ENCODE data around the gene ADAM15.

ADAM15 gene

DNA sequence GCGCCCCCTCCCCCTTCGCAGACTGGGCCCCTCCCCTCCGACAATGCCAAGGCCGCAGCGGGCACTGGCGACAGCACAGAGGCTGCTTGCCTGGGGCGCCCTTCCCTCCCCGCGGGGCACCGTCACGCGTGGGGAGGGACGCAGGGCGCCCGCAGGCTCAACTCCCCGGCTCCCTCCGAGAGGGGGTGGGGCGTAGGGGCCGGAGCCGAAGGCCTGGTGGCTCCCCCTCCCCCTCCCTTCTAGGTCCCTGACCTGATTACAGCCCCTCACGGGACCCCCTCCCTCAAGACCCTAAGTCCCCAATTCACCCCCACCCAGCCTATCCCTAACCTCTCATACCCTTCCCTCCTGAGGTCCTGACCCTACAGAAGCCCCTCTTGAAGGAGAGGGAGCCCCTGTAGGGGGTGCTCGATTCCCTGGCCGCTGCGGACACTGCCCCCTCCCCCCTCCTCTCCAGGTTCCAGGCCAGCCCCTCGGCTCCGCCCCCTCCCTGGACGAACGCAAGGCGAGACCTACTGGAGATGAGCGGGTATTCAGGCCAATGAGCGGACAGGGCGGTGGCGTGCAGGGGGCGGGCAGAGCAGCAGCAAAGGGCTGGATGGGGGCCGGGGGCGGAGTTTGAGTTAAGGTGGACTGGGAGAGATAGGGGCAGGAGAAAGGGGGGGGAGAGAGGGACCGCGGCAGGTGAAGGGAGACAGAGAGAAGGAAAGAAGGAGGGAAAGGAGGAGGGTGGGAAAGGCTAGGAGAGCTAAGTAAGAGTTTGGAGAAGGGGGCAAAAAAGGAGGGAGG lies 49.2 kb upstream of the ADAM15 start (continued):
- TF ChIP-seq ZNF280D (tag by site-specific recombination; IDR thresholded peaks at IDR 0.05), result peak; percentile 88
- no peak for TF ChIP-seq ZNF768 (tag by site-specific recombination; IDR thresholded peaks at IDR 0.05)
- TF ChIP-seq, protein P1, sequence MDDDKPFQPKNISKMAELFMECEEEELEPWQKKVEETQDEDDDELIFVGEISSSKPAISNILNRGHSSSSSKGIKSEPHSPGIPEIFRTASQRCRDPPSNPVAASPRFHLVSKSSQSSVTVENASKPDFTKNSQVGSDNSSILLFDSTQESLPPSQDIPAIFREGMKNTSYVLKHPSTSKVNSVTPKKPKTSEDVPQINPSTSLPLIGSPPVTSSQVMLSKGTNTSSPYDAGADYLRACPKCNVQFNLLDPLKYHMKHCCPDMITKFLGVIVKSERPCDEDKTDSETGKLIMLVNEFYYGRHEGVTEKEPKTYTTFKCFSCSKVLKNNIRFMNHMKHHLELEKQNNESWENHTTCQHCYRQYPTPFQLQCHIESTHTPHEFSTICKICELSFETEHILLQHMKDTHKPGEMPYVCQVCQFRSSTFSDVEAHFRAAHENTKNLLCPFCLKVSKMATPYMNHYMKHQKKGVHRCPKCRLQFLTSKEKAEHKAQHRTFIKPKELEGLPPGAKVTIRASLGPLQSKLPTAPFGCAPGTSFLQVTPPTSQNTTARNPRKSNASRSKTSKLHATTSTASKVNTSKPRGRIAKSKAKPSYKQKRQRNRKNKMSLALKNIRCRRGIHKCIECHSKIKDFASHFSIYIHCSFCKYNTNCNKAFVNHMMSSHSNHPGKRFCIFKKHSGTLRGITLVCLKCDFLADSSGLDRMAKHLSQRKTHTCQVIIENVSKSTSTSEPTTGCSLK (tag by site-specific recombination; IDR thresholded peaks at IDR 0.05), result no peak
- TF ChIP-seq ZNF701 (tag by site-specific recombination; IDR thresholded peaks at IDR 0.05), result no peak
- TF ChIP-seq TRIM28 (IDR thresholded peaks at IDR 0.05; ENCODE audit: borderline replicate concordance, low read length), result no peak
- no peak for TF ChIP-seq ZBTB49 (tag by site-specific recombination; IDR thresholded peaks at IDR 0.05; ENCODE audit: low read depth)
- TF ChIP-seq, protein P2, sequence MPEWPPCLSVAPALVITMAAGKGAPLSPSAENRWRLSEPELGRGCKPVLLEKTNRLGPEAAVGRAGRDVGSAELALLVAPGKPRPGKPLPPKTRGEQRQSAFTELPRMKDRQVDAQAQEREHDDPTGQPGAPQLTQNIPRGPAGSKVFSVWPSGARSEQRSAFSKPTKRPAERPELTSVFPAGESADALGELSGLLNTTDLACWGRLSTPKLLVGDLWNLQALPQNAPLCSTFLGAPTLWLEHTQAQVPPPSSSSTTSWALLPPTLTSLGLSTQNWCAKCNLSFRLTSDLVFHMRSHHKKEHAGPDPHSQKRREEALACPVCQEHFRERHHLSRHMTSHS (tag by site-specific recombination; IDR thresholded peaks at IDR 0.05), result no peak
- no peak for TF ChIP-seq GLI4 (tag by site-specific recombination; IDR thresholded peaks at IDR 0.05)
- TF ChIP-seq SALL2 (tag by site-specific recombination; IDR thresholded peaks at IDR 0.05; ENCODE audit: borderline replicate concordance), result no peak
- peak; percentile 70; the same call in 1 of the 2 replicates for TF ChIP-seq KLF16 (tag by site-specific recombination; IDR thresholded peaks at IDR 0.05)
- peak; percentile 65 for TF ChIP-seq ZEB2 (tag by site-specific recombination; IDR thresholded peaks at IDR 0.05)
- TF ChIP-seq, protein P3, sequence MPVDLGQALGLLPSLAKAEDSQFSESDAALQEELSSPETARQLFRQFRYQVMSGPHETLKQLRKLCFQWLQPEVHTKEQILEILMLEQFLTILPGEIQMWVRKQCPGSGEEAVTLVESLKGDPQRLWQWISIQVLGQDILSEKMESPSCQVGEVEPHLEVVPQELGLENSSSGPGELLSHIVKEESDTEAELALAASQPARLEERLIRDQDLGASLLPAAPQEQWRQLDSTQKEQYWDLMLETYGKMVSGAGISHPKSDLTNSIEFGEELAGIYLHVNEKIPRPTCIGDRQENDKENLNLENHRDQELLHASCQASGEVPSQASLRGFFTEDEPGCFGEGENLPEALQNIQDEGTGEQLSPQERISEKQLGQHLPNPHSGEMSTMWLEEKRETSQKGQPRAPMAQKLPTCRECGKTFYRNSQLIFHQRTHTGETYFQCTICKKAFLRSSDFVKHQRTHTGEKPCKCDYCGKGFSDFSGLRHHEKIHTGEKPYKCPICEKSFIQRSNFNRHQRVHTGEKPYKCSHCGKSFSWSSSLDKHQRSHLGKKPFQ (tag by site-specific recombination; IDR thresholded peaks at IDR 0.05), result no peak
- no peak for TF ChIP-seq ZNF426 (tag by site-specific recombination; IDR thresholded peaks at IDR 0.05)
- no peak for TF ChIP-seq ZNF140 (tag by site-specific recombination; IDR thresholded peaks at IDR 0.05)
- TF ChIP-seq ZNF707 (tag by site-specific recombination; IDR thresholded peaks at IDR 0.05), result no peak
- TF ChIP-seq ZNF433 (tag by site-specific recombination; IDR thresholded peaks at IDR 0.05; ENCODE audit: low read depth), result no peak
- peak; percentile 63; the same call in 1 of the 2 replicates for TF ChIP-seq ZNF76 (tag by site-specific recombination; IDR thresholded peaks at IDR 0.05; ENCODE audit: borderline replicate concordance, low read depth)
- no peak; the same call in 1 of the 2 replicates for TF ChIP-seq ZNF513 (tag by site-specific recombination; IDR thresholded peaks at IDR 0.05)
- no peak for TF ChIP-seq ZBTB20 (tag by site-specific recombination; IDR thresholded peaks at IDR 0.05)
- TF ChIP-seq ZNF658 (tag by site-specific recombination; IDR thresholded peaks at IDR 0.05), result no peak
- TF ChIP-seq ZNF155 (tag by site-specific recombination; IDR thresholded peaks at IDR 0.05), result no peak
- TF ChIP-seq, protein P4, sequence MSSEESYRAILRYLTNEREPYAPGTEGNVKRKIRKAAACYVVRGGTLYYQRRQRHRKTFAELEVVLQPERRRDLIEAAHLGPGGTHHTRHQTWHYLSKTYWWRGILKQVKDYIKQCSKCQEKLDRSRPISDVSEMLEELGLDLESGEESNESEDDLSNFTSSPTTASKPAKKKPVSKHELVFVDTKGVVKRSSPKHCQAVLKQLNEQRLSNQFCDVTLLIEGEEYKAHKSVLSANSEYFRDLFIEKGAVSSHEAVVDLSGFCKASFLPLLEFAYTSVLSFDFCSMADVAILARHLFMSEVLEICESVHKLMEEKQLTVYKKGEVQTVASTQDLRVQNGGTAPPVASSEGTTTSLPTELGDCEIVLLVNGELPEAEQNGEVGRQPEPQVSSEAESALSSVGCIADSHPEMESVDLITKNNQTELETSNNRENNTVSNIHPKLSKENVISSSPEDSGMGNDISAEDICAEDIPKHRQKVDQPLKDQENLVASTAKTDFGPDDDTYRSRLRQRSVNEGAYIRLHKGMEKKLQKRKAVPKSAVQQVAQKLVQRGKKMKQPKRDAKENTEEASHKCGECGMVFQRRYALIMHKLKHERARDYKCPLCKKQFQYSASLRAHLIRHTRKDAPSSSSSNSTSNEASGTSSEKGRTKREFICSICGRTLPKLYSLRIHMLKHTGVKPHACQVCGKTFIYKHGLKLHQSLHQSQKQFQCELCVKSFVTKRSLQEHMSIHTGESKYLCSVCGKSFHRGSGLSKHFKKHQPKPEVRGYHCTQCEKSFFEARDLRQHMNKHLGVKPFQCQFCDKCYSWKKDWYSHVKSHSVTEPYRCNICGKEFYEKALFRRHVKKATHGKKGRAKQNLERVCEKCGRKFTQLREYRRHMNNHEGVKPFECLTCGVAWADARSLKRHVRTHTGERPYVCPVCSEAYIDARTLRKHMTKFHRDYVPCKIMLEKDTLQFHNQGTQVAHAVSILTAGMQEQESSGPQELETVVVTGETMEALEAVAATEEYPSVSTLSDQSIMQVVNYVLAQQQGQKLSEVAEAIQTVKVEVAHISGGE (tag by site-specific recombination; conservative IDR thresholded peaks at IDR 0.05; ENCODE audit: low read depth), result peak; percentile 26

All from HEK293 (cell line).